ENCODE results near the gene CCDC97.
"Not testable (repeated sequence)": the region's sequence is repeated elsewhere in the genome, so short reads cannot be mapped to it uniquely, and the experiment has no call there.

The CCDC97 gene

GRCh38 chr19:41330481-41330880, 20.5 kb downstream of the CCDC97 start:
- H3K36me3 Mint-ChIP-seq (ENCODE audit: low read depth) = peaks cover 53% of the 10 kb centered on the region
- ATAC-seq = no peak
- no peak for DNase-seq
- H3K27me3 Mint-ChIP-seq = no peaks in the 10 kb centered on the region
- H3K4me1 Mint-ChIP-seq = peaks cover 63% of the 10 kb centered on the region
- no peak overlapping the region for H3K4me3 Mint-ChIP-seq
- no peaks in the 10 kb centered on the region for H3K9me3 Mint-ChIP-seq
- peak overlapping the region; percentile 69 for H3K27ac Mint-ChIP-seq

GRCh38 chr19:41330946-41331678, 21.1 kb downstream of the CCDC97 start:
- peaks cover 54% of the 10 kb centered on the region for H3K36me3 Mint-ChIP-seq (ENCODE audit: low read depth)
- peaks cover 66% of the 10 kb centered on the region for H3K4me1 Mint-ChIP-seq
- peak overlapping the region; percentile 53 for H3K27ac Mint-ChIP-seq
- DNase-seq = no peak
- ATAC-seq = no peak
- H3K27me3 Mint-ChIP-seq = no peaks in the 10 kb centered on the region
- no peaks in the 10 kb centered on the region for H3K9me3 Mint-ChIP-seq
- no peak overlapping the region for H3K4me3 Mint-ChIP-seq

DNA sequence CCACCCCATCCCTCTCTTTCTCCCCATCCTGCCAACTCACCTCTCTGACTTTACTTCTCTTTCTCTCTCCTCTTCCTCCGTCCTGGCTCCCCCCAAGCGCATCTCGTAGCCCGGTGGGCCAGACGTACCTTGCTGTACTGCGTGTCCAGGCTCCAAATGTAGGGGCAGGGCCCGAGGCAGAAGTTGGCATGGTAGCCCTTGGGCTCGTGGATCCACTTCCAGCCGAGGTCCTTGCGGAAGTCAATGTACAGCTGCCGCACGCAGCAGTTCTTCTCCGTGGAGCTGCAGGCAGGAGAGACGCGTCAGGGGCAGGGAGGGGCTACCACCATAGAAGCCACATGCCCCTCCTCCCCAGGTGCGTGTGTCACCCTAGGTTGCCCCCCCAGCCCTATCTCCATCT, 22.0 kb downstream of the CCDC97 start:
- Mint-ChIP-seq H3K4me1 (peaks cover 59% of the 10 kb centered on the region), H3K4me3 (no peak overlapping the region), H3K27me3 (no peaks in the 10 kb centered on the region), H3K27ac (peak overlapping the region; percentile 52), H3K36me3 (ENCODE audit: low read depth) (peaks cover 52% of the 10 kb centered on the region), H3K9me3 (no peaks in the 10 kb centered on the region)
- ATAC-seq (no peak), DNase-seq (no peak)

DNA sequence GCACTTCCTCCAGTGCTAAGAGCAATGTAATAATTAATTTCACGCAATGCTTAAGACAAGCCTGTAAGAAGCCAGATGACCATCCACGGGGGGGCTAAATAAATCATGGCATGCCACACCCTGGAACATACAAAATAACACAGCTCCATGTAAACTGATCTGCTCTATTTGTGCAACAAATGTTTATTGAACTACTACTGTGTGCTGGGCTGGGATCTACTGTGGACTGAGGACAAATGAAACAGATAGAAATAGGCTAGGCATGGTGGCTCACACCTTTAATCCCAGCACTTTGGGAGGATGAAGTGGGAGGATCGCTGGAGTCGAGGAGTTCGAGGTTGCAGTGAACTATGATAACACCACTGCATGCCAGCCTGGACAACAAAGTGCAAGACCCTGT, 22.5 kb downstream of the CCDC97 start:
- no peak for ATAC-seq
- no peak for DNase-seq
- peaks cover 57% of the 10 kb centered on the region for H3K4me1 Mint-ChIP-seq
- H3K9me3 Mint-ChIP-seq = no peaks in the 10 kb centered on the region
- H3K4me3 Mint-ChIP-seq = no peak overlapping the region
- peaks cover 51% of the 10 kb centered on the region for H3K36me3 Mint-ChIP-seq (ENCODE audit: low read depth)
- H3K27me3 Mint-ChIP-seq = no peaks in the 10 kb centered on the region
- H3K27ac Mint-ChIP-seq = peak overlapping the region; percentile 52

GRCh38 chr19:41334793-41335192, 24.8 kb downstream of the CCDC97 start:
- H3K27me3 Mint-ChIP-seq = no peaks in the 10 kb centered on the region
- ATAC-seq = no peak
- H3K4me3 Mint-ChIP-seq = no peak overlapping the region
- H3K27ac Mint-ChIP-seq = peak overlapping the region; percentile 77
- no peaks in the 10 kb centered on the region for H3K9me3 Mint-ChIP-seq
- no peak for DNase-seq
- H3K36me3 Mint-ChIP-seq (ENCODE audit: low read depth) = peaks cover 53% of the 10 kb centered on the region
- H3K4me1 Mint-ChIP-seq = peaks cover 43% of the 10 kb centered on the region

DNA sequence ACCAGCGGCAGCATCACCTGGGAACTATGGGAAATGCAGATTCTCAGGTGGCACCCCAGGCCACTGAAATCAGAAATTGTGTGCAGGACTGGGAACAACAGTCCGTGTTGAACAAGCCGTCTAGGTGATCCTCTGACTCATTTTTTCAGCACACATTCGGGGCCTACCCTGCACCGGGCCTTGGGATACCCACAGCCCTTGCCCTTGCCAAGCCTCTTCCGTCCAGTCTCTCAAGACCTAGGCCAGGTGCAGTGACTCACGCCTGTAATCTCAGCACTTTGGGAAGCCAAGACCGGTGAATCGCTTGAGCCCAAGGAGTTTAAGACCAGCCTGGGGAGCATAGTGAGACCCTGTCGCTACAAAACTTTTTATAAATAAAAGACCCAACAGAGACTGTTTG, 25.5 kb downstream of the CCDC97 start:
- no peak overlapping the region for H3K4me3 Mint-ChIP-seq
- no peak for ATAC-seq
- peaks cover 41% of the 10 kb centered on the region for H3K4me1 Mint-ChIP-seq
- no peak overlapping the region for H3K27ac Mint-ChIP-seq
- H3K9me3 Mint-ChIP-seq = no peaks in the 10 kb centered on the region
- peaks cover 54% of the 10 kb centered on the region for H3K36me3 Mint-ChIP-seq (ENCODE audit: low read depth)
- no peak for DNase-seq
- no peaks in the 10 kb centered on the region for H3K27me3 Mint-ChIP-seq

GRCh38 chr19:41339936-41340335, 30.0 kb downstream of the CCDC97 start:
- Mint-ChIP-seq H3K27me3 (no peaks in the 10 kb centered on the region), H3K4me1 (peaks cover 43% of the 10 kb centered on the region), H3K4me3 (no peak overlapping the region), H3K27ac (peak overlapping the region; percentile 1), H3K36me3 (ENCODE audit: low read depth) (peaks cover 57% of the 10 kb centered on the region), H3K9me3 (no peaks in the 10 kb centered on the region)
- ATAC-seq (no peak), DNase-seq (no peak)

DNA sequence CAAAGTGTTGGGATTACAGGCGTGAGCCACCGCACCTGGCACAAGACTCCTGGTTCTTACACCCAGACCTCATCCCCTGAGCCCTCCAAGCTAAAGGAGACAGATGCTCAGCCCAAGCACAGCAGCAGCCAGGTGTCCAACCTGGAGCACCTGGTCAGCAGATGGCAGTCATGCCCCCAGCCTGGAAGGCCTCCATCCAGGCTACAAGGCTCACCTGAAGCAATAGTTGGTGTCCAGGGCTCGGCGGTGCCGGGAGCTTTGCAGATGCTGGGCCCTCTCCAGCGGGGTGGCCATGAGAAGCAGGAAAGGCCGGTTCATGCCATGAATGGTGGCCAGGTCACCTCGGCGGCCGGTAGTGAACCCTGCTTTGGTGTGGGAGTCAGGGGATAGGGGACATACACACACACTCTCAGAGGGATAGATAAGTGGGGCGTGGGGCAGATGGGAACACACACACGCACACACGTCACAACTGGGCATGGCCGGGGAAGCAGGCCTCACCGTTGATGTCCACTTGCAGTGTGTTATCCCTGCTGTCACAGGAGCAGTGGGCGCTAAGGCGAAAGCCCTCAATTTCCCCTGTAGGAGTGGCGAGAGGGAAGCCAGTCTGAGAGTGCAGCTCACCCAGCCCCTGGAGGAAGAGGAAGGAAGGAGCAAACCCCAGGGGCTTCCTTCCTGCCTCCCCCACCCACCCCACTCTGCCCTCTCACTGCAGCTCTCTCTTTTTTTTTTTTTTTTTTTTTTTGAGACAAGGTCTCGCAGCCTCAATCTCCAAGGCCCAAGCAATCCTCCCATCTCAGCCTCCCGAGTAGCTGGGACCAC, 31.9 kb downstream of the CCDC97 start:
- H3K4me3 Mint-ChIP-seq = no peak overlapping the region
- H3K4me1 Mint-ChIP-seq = peaks cover 34% of the 10 kb centered on the region
- peaks cover 60% of the 10 kb centered on the region for H3K36me3 Mint-ChIP-seq (ENCODE audit: low read depth)
- no peaks in the 10 kb centered on the region for H3K9me3 Mint-ChIP-seq
- no peak for ATAC-seq
- no peak overlapping the region for H3K27ac Mint-ChIP-seq
- H3K27me3 Mint-ChIP-seq = no peaks in the 10 kb centered on the region
- no peak for DNase-seq

DNA sequence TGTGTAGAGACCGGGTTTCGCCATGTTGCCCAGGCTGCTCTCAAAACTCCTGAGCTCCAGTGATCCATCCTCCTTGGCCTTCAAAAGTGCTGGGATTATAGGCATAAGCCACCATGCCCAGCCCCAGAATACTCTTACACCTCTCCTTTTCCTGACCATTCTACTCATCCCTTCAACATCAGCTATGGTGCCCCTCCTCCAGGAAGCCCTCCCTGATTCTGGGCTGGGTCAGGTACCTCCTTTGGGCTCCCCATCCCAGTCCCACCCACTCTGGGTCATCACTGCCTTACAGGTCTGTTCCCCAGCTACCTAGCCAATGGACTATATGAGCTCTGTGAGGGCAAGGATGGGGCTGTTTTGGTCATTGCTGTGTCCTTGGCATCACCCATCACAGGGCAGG, 34.2 kb downstream of the CCDC97 start:
- H3K4me3 Mint-ChIP-seq = no peak overlapping the region
- H3K4me1 Mint-ChIP-seq = peaks cover 43% of the 10 kb centered on the region
- H3K9me3 Mint-ChIP-seq = no peaks in the 10 kb centered on the region
- H3K36me3 Mint-ChIP-seq (ENCODE audit: low read depth) = peaks cover 57% of the 10 kb centered on the region
- H3K27ac Mint-ChIP-seq = peak overlapping the region; percentile 31
- H3K27me3 Mint-ChIP-seq = no peaks in the 10 kb centered on the region
- ATAC-seq = no peak
- no peak for DNase-seq

GRCh38 chr19:41346916-41347315, 36.9 kb downstream of the CCDC97 start:
- not testable (repeated sequence) for H3K27ac Mint-ChIP-seq, DNase-seq, ATAC-seq, H3K9me3 Mint-ChIP-seq, H3K27me3 Mint-ChIP-seq, H3K4me3 Mint-ChIP-seq
- peaks cover 54% of the 10 kb centered on the region for H3K4me1 Mint-ChIP-seq
- peaks cover 61% of the 10 kb centered on the region for H3K36me3 Mint-ChIP-seq (ENCODE audit: low read depth)

DNA sequence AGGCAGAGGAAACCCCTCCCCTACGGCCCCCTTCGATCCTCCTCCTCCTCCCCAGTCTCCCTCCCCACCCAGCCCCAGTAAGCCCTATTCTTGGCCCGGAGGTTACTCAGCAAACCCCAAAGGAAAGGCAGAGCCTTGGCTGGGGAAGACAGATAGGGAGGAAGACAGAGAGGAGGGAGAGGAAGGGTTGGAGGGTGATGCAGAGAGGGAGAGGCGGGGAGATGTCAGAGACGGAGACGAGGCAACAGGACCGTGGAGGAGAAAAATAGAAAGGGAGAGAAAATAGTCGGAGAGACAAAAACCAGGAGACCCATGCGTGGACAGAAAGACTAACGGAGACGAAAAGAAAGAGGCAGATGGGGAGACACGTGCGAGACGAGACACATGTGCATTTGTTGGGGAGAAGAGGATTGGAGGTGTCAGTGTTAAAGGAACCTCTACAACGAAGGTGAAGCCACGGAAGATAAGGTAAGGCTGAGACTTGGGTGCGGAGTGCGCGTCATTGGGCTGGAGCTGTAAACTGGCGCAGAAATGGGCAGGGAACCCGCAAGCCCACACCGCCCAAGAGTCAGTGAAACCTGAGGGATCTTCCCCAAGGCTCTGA, 40.9 kb downstream of the CCDC97 start:
- ATAC-seq = no peak
- peak overlapping the region; percentile 93 for H3K4me3 Mint-ChIP-seq
- H3K4me1 Mint-ChIP-seq = peaks cover 50% of the 10 kb centered on the region
- no peak for DNase-seq
- H3K9me3 Mint-ChIP-seq = no peaks in the 10 kb centered on the region
- H3K27me3 Mint-ChIP-seq = no peaks in the 10 kb centered on the region
- peak overlapping the region; percentile 95 for H3K27ac Mint-ChIP-seq
- H3K36me3 Mint-ChIP-seq (ENCODE audit: low read depth) = peaks cover 47% of the 10 kb centered on the region

DNA sequence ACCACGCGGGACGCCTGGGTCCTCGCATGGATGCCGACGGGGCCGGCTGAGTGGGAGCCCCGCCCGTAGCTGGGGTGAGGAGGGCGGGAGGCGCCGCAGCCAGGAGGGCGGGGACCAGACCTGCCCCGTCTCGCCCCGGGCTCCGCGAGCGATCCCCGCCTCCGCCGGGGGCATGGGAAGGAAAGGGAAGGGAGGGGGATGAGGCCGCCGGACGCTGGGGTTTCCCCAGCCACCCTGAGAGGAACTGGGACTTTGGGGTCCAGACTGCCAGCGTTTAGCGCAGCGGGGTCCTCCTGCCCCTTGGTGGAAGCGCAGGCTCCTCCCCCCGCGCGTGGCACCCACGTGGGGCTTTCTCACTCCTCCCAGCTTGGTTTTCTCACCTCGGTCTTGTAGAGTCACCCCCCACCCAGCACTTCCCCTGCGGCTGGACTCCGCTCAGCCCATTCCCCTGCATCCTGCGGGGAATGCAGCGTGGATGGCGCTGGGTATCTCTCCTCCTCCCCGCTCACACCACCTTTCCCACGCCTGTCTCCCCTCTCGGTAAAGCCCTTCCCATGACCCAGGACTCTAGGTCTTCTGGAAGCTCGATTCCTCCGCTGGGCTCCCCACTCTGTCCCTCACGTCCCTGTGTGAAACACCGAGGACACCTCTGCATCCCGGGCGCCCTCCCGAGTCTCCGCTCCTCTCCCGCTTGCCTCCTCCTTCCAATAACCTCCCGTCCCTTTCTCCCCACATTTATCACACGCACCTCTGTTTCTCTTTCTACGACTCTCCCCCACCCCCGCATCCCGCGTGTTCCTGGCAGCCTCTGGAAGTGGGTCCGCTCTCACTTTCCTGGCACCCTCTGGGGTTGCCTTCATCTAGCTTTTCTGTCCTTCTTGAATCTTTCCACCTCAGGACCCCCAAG, 41.6 kb downstream of the CCDC97 start:
- Mint-ChIP-seq H3K9me3 (no peaks in the 10 kb centered on the region), H3K4me1 (peaks cover 55% of the 10 kb centered on the region), H3K27ac (peak overlapping the region; percentile 95), H3K27me3 (no peaks in the 10 kb centered on the region), H3K4me3 (peak overlapping the region; percentile 93), H3K36me3 (ENCODE audit: low read depth) (peaks cover 45% of the 10 kb centered on the region)
- ATAC-seq (peak; percentile 51), DNase-seq (peak; percentile 83)

- Mint-ChIP-seq H3K4me1 (peaks cover 61% of the 10 kb centered on the region), H3K27me3 (no peaks in the 10 kb centered on the region), H3K9me3 (no peaks in the 10 kb centered on the region), H3K36me3 (ENCODE audit: low read depth) (peaks cover 44% of the 10 kb centered on the region), H3K27ac (peak overlapping the region; percentile 95), H3K4me3 (peak overlapping the region; percentile 93)
- ATAC-seq (no peak), DNase-seq (no peak)
Observed at GRCh38 chr19:41352279-41352608, 42.3 kb downstream of the CCDC97 start.
